Activated CD4-positive, alpha-beta T cell treated with anti-CD3 and anti-CD28 coated beads, Interleukin-2, amount 10 ng/mL, durations not matched to agents 7 days and 5 days (primary cell): ENCODE data around the gene ERO1B. TPM values are rescaled to one million over a fixed set of nuclear protein-coding genes. Genes with fewer than 3 reads are reported as not detected.

Experiments
- CTCF ChIA-PET: fragments of 350-600 bp; sonication (Branson Sonifier 250); formaldehyde crosslinking; loops from one replicate; lab custom pipeline; 2021; ENCODE audit warnings: antibody characterized with exemption; lab: Charles Lee
- POLR2A ChIA-PET: fragments of 350-600 bp; sonication (Branson Sonifier 250); formaldehyde crosslinking; loops from one replicate; lab custom pipeline; 2021; ENCODE audit warnings: antibody characterized with exemption; lab: Charles Lee
- DNase-seq: peaks from one replicate; pipeline ENCODE4 v3.0.0-alpha.2; 2020
- H3K27ac Mint-ChIP-seq: one replicate; pipeline ENCODE4 v1.8.0; 2021; ENCODE audit warnings: mild to moderate bottlenecking, moderate library complexity, mixed read lengths
- H3K27me3 Mint-ChIP-seq: one replicate; pipeline ENCODE4 v1.8.0; 2021; ENCODE audit warnings: mixed read lengths
- H3K36me3 Mint-ChIP-seq: one replicate; pipeline ENCODE4 v1.8.0; 2021; ENCODE audit warnings: low read depth, mixed read lengths
- H3K4me1 Mint-ChIP-seq: one replicate; pipeline ENCODE4 v1.8.0; 2021; ENCODE audit warnings: mixed read lengths
- H3K4me3 Mint-ChIP-seq: one replicate; pipeline ENCODE4 v1.8.0; 2021; ENCODE audit warnings: mild to moderate bottlenecking, moderate library complexity, mixed read lengths
- H3K9me3 Mint-ChIP-seq: one replicate; pipeline ENCODE4 v1.8.0; 2021; ENCODE audit warnings: mixed read lengths
- total RNA-seq, 2 experiments: library from RNA; stranded (reverse); gene quantifications; one replicate each; pipeline ENCODE4 v1.2.3, GENCODE V29; 2021

Gene ERO1B
- total RNA-seq, 2 experiments from 2014 or later = 2.5 to 2.6 TPM

DNA sequence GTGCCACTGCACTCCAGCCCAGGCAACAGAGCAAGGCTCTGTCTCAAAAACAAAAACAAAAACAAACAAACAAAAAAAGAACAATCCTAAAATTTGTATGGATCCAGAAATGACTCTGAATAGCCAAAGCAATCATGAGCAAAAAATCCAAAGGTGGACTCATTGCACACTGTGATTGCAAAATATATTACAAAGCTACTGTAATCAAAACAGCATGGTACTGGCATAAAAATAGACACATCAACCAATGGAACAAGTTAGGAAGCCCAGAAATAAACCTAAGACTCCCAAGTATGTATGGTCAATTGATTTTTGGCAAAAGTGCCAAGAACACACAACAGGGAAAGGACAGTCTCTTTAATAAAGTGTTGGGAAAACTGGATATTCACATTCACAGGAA lies 19.9 kb downstream of the ERO1B start:
- POLR2A ChIA-PET = no interaction called here
- H3K4me1 Mint-ChIP-seq = peaks cover 1% of the 10 kb centered on the region
- no peak overlapping the region for H3K4me3 Mint-ChIP-seq
- no peak for DNase-seq
- H3K27ac Mint-ChIP-seq = no peak overlapping the region
- no peaks in the 10 kb centered on the region for H3K27me3 Mint-ChIP-seq
- H3K9me3 Mint-ChIP-seq = peaks cover 35% of the 10 kb centered on the region
- CTCF ChIA-PET = interaction anchor here (0.5 kb wide), 1 partner anchor 38 kb away, joined by 3 read pairs; no protein-coding TSS in a partner anchor
- peaks cover 24% of the 10 kb centered on the region for H3K36me3 Mint-ChIP-seq

DNA sequence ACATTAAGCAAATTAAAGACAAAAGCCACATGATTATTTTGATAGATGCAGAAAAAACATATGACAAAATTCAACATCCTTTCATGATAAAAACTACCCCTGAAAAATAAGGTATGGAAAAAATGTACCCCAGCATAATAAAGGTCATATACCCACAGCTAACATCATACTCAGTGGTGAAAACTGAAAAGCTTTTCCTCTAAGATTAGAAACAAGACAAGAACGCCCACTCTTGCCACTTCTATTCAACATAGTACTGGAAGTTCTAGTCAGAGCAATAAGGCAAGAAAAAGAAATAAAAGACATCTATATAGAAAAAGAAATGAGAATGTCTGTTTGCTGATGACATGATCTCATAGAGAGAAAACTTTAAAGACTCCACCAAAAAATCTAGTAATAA lies 20.7 kb downstream of the ERO1B start:
- H3K36me3 Mint-ChIP-seq = peaks cover 24% of the 10 kb centered on the region
- no peak overlapping the region for H3K27ac Mint-ChIP-seq
- H3K4me3 Mint-ChIP-seq = no peak overlapping the region
- H3K4me1 Mint-ChIP-seq = peaks cover 1% of the 10 kb centered on the region
- ChIA-PET CTCF (no interaction called here), POLR2A (no interaction called here)
- DNase-seq = no peak
- peaks cover 39% of the 10 kb centered on the region for H3K9me3 Mint-ChIP-seq
- no peaks in the 10 kb centered on the region for H3K27me3 Mint-ChIP-seq

DNA sequence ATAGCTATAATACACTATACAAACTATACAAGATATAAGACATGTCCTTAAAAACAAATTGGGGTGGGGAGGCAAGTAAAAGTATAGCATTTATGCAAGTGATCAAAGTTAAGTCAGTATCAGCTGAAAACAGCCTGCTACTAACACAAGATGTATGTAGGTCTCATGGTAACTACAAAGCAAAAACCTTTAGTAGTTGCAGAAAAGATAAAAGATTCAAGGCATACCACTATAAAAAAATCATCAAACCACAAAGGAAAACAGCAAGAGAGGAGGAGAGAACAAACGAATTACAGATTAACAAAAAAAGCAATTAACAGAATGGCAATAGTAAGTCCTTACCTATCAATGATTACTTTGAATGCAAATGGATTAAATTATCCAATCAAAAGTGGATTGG lies 22.7 kb downstream of the ERO1B start:
- Mint-ChIP-seq H3K9me3 (peaks cover 39% of the 10 kb centered on the region), H3K4me3 (no peak overlapping the region), H3K36me3 (peaks cover 24% of the 10 kb centered on the region), H3K27me3 (no peaks in the 10 kb centered on the region), H3K4me1 (peaks cover 1% of the 10 kb centered on the region), H3K27ac (no peak overlapping the region)
- ChIA-PET POLR2A (no interaction called here), CTCF (no interaction called here)
- DNase-seq = no peak

DNA sequence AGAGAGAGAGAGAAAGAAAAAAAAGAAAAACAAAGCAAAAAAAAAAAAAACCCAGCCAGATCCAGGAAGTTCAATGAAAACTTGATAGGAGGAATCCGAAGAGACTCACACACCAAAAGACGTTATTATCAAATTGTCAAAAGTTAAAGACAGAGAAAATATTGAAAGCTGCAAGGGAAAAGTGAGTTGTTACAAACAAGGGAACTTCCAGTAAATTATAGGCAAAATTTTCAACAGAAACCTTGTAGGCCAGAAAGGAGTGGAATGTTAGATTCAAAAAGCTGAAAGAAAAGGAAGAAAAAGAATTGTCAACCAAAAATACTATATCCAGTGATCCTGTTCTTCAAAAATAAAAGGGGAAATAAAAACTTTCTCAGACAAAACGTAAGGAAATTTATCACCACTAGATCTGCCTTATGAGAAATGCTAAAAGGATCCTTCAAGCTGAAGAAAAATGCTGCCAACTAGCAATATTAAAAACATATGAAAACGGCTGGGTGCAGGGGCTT lies 23.6 kb downstream of the ERO1B start:
- Mint-ChIP-seq H3K36me3 (peaks cover 24% of the 10 kb centered on the region), H3K27ac (no peak overlapping the region), H3K9me3 (peaks cover 39% of the 10 kb centered on the region), H3K27me3 (no peaks in the 10 kb centered on the region), H3K4me1 (peaks cover 1% of the 10 kb centered on the region), H3K4me3 (no peak overlapping the region)
- ChIA-PET CTCF (no interaction called here), POLR2A (no interaction called here)
- no peak for DNase-seq

DNA sequence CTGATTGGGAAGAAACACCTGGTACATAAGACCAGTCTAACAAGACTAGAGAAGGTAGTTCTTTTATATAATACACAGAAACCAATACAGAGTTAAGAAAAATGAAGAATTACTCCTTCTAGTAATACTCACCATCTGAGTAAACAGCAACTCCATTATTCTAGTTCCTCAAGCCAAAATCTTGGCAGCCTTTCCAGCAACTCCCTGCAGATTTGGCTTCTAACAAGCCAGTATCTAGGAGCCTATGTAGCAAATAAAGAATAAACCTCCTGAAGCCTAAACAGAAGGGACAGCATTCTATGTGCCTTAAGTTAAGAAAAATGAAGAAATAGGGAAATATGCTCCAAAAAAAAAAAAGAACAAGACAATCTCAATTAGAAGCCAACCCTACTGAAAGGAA lies 24.5 kb downstream of the ERO1B start:
- H3K9me3 Mint-ChIP-seq = peaks cover 35% of the 10 kb centered on the region
- peaks cover 21% of the 10 kb centered on the region for H3K36me3 Mint-ChIP-seq
- peaks cover 1% of the 10 kb centered on the region for H3K4me1 Mint-ChIP-seq
- no peak overlapping the region for H3K4me3 Mint-ChIP-seq
- no peak overlapping the region for H3K27ac Mint-ChIP-seq
- POLR2A ChIA-PET = no interaction called here
- CTCF ChIA-PET = no interaction called here
- no peak for DNase-seq
- no peaks in the 10 kb centered on the region for H3K27me3 Mint-ChIP-seq

DNA sequence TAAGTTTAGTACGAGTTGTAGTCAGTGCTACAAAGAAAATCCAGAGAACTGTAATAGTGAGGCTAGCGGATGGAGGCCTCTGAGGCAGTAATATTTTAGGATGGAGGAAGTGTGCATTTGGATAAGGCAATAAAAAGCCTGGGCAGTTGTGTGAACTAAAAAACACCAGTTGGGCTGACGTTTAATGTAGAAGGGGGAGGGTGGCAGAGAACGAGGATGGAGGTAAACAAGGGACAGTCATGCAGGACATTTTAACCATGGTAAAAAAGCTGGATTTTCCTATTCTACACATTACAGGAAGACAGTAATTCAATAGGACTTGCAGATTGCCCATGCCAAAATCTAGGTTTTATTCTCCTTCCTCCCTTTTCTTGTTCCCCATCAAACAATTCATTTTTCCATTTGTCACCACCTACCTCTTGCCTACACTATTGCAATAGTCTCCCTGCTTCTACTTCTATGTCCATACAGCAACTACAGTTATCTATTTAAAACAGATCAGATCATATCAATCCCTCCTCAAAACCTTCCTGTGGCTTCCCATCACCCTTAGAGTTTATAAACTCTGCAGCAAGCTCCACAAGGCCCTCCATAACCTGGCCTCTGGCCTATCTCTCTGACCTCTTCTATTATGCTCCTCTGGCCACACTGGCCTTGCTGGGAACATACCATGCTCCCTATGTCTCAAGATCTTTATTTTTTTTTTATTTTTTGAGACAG lies 27.7 kb downstream of the ERO1B start:
- POLR2A ChIA-PET = no interaction called here
- H3K36me3 Mint-ChIP-seq = peaks cover 13% of the 10 kb centered on the region
- CTCF ChIA-PET = no interaction called here

DNA sequence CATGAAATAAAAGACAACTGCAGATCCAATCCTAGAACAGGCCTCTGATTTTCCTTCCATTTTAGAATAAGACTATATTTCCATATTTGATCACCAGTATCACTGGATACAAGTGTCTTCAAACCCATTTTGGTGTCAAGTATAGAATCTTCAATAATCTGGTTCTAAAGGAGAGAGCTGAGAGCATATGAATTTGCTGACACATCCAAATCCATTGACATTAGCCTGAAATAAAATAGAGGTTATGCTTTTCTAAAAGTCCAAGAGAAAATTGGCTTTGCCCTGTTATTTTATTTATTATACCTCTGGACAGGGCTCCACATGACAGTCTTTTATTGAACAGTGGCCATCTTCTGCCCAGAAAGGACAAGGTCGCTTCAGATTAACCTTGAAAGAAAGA lies 28.6 kb downstream of the ERO1B start:
- Mint-ChIP-seq H3K27me3 (no peaks in the 10 kb centered on the region), H3K36me3 (peaks cover 9% of the 10 kb centered on the region), H3K4me1 (no peaks in the 10 kb centered on the region), H3K9me3 (peaks cover 14% of the 10 kb centered on the region), H3K27ac (no peak overlapping the region), H3K4me3 (no peak overlapping the region)
- ChIA-PET CTCF (no interaction called here), POLR2A (no interaction called here)
- no peak for DNase-seq

More for the DNA sequence above, 27.7 kb downstream of the ERO1B start:
- peaks cover 20% of the 10 kb centered on the region for H3K9me3 Mint-ChIP-seq
- H3K27ac Mint-ChIP-seq = no peak overlapping the region
- H3K27me3 Mint-ChIP-seq = no peaks in the 10 kb centered on the region
- H3K4me3 Mint-ChIP-seq = no peak overlapping the region
- no peak for DNase-seq
- peaks cover under 1% of the 10 kb centered on the region for H3K4me1 Mint-ChIP-seq

DNA sequence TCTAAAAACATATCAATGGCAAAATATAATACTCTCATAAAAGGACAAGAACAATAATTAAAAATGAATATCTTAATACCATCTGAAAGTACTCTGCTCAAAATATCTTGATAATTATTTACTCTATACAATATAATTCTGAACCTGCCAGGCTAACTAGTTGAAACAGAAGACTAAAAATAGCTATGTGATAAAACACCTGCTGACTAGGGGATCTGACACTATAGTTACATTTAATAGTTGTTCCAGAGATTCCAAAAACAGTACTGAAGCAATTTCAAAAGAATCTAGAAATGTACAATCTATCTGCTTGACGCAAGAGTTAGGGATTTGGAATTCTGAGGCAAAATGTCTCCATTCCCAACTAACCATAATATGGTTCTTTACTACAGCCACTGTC lies 30.2 kb downstream of the ERO1B start:
- H3K36me3 Mint-ChIP-seq = no peaks in the 10 kb centered on the region
- POLR2A ChIA-PET = no interaction called here
- H3K4me1 Mint-ChIP-seq = no peaks in the 10 kb centered on the region
- CTCF ChIA-PET = no interaction called here
- no peaks in the 10 kb centered on the region for H3K27me3 Mint-ChIP-seq
- peaks cover 1% of the 10 kb centered on the region for H3K9me3 Mint-ChIP-seq
- H3K27ac Mint-ChIP-seq = no peak overlapping the region
- DNase-seq = no peak
- no peak overlapping the region for H3K4me3 Mint-ChIP-seq

DNA sequence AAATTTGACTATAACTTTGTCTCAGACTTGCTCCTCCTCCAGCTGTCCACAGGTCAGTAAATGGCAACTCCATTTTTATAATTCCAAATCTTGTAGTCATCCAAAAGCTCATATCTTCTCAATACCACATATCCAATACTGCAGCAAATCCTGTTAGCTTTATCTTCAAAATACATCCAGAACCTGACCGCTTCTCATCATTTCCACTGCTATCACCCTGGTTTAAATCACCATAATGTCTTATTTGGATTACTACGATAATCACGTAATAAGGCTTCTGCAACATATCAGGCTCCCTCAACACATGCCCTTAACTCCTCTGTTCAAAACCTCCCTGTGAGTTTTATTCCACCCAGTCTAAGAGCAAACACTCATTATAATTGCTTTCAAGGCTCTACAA lies 34.5 kb downstream of the ERO1B start:
- POLR2A ChIA-PET = no interaction called here
- DNase-seq = no peak
- Mint-ChIP-seq H3K4me1 (no peaks in the 10 kb centered on the region), H3K9me3 (no peaks in the 10 kb centered on the region), H3K27ac (no peak overlapping the region), H3K4me3 (no peak overlapping the region), H3K36me3 (no peaks in the 10 kb centered on the region), H3K27me3 (no peaks in the 10 kb centered on the region)
- CTCF ChIA-PET = no interaction called here

DNA sequence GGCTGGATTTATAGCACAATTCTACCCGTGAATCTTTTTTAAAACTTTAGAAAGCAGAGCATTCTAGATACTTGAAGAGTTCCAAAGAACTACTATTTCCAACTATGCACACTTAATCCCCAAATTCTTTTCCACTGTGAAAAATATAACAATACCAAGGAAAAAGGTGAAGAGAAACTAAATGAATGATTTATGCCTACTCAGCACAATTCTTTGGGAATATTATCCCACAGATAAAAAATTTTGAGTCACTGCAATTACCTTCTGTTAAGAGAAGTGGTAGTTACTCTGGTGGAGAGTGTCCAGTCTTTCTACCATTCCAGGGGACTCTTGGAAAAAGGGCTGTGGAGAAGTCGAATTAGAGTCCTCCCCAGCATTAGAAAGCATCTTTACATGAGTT lies 39.2 kb downstream of the ERO1B start:
- Mint-ChIP-seq H3K27ac (no peak overlapping the region), H3K4me1 (no peaks in the 10 kb centered on the region), H3K9me3 (no peaks in the 10 kb centered on the region), H3K4me3 (no peak overlapping the region), H3K36me3 (peaks cover 3% of the 10 kb centered on the region), H3K27me3 (no peaks in the 10 kb centered on the region)
- no peak for DNase-seq
- POLR2A ChIA-PET = no interaction called here
- CTCF ChIA-PET = no interaction called here

DNA sequence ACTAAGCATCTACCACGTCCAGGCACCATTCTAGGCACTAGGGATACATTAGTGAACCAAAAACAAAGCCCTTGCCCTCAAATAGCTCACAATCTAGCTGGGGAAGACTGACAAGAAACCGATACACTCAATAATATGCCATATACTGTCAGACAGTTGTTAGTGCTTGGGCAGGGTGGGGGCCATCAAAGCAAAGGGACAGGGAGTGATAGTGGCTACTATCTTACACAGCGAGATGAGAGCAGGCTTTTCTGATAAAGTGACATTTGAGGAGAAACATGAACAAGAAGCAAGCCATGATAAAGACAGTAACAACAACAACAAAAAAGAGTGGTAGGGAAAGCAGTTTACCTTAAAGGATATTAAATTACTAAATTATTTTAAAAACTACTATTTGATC lies 41.1 kb downstream of the ERO1B start:
- H3K27ac Mint-ChIP-seq = no peak overlapping the region
- no peaks in the 10 kb centered on the region for H3K9me3 Mint-ChIP-seq
- ChIA-PET POLR2A (no interaction called here), CTCF (no interaction called here)
- no peaks in the 10 kb centered on the region for H3K4me1 Mint-ChIP-seq
- no peak overlapping the region for H3K4me3 Mint-ChIP-seq
- DNase-seq = no peak
- H3K36me3 Mint-ChIP-seq = peaks cover 3% of the 10 kb centered on the region
- no peaks in the 10 kb centered on the region for H3K27me3 Mint-ChIP-seq

DNA sequence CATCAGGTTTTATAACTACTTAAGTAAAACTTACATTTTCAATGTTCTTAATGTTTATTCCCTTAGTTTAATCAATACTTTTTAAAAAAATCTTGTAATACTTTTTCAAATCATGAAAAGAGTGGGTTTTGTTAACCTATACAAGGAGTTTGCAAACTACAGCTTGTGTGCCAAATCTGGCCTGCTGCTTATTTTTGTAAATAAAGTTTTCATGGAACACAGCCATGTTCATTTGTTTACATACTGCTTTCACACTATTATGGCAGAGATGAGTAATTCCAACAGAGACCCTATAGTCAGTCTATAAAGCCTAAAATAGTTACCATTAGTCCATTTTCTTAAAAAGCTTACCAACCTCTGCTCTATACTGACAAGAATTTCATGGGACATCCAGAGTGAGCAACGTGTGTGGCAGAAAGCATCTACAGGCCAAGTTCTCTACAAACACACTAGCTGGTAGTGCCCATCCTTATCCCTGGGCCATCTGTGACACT lies 42.6 kb downstream of the ERO1B start:
- no peak overlapping the region for H3K4me3 Mint-ChIP-seq
- H3K36me3 Mint-ChIP-seq = peaks cover 3% of the 10 kb centered on the region
- no peak overlapping the region for H3K27ac Mint-ChIP-seq
- DNase-seq = no peak
- CTCF ChIA-PET = interaction anchor here (1.1 to 1.2 kb wide), 2 partner anchors 14 to 19 kb away, joined by 3 read pairs; no protein-coding TSS in a partner anchor
- H3K9me3 Mint-ChIP-seq = no peaks in the 10 kb centered on the region
- POLR2A ChIA-PET = no interaction called here
- no peaks in the 10 kb centered on the region for H3K4me1 Mint-ChIP-seq
- no peaks in the 10 kb centered on the region for H3K27me3 Mint-ChIP-seq

DNA sequence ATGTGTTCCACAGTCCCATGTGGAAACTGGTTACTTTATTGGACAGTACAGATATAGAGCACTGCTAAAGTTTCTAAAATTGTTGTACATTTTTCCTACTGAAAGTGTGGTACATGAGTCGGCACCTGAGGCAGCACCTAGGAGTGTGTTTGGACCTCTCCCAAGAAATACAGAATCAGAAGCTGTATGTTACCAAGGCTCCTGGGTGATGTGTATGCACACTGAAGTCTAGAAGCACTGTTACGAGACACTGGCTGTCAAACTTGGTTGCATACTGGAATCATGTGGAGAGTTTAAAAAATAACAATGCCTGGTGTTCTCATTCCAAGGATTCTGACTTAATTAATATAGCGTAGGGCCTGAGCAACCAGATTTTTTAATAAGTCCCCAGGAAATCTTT lies 46.6 kb downstream of the ERO1B start:
- Mint-ChIP-seq H3K4me3 (no peak overlapping the region), H3K4me1 (no peaks in the 10 kb centered on the region), H3K27me3 (no peaks in the 10 kb centered on the region), H3K27ac (no peak overlapping the region), H3K36me3 (no peaks in the 10 kb centered on the region), H3K9me3 (no peaks in the 10 kb centered on the region)
- ChIA-PET CTCF (no interaction called here), POLR2A (no interaction called here)
- no peak for DNase-seq
